ENCODE results near the gene C10orf105.

C10orf105 gene

GRCh38 chr10:71664585-71664984, 55.0 kb downstream of the C10orf105 start:
- H3K4me3 ChIP-seq (ENCODE audit: low read depth, low read length), result no peak overlapping the region
- no peak for TF ChIP-seq CTCF (IDR thresholded peaks at IDR 0.05; ENCODE audit: low read depth, low read length, missing control alignments)
- DNase-seq (ENCODE audit: low read depth), result no peak

- no peak for TF ChIP-seq CTCF (IDR thresholded peaks at IDR 0.05; ENCODE audit: low read depth, low read length, missing control alignments)
- DNase-seq (ENCODE audit: low read depth), result no peak
- no peak overlapping the region for H3K4me3 ChIP-seq (ENCODE audit: low read depth, low read length)
Measured at GRCh38 chr10:71663311-71663710, 56.3 kb downstream of the C10orf105 start.

DNA sequence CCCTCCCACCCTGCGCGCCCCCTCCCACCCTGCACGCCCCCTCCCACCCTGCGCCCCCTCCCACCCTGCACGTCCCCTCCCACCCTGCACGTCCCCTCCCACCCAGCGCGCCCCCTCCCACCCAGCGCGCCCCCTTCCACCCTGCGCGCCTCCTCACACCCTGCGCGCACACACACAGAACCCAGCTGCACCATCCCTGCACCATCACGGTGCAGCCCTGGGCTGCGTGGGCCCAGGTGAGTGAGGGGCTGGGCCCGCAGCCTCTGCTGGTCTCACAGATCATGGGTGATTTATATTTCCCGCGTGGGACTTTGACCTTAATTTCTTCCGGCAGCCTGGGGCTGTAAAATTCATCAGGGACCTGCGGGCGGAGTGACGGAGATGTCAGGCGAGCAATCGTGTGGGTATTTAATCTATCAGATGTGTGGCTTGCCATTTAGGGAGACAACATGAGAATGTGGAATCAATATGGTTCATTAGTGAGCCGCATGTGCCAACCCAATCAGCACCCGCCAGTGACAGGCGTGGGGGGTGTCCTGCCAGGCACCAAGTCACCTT, 57.7 kb downstream of the C10orf105 start:
- no peak for TF ChIP-seq CTCF (IDR thresholded peaks at IDR 0.05; ENCODE audit: low read depth, low read length, missing control alignments)
- DNase-seq (ENCODE audit: low read depth), result no peak
- no peak overlapping the region for H3K4me3 ChIP-seq (ENCODE audit: low read depth, low read length)

Measured in GM12864 (cell line).